ENCODE measurements around the gene DHRS7C.

DNA sequence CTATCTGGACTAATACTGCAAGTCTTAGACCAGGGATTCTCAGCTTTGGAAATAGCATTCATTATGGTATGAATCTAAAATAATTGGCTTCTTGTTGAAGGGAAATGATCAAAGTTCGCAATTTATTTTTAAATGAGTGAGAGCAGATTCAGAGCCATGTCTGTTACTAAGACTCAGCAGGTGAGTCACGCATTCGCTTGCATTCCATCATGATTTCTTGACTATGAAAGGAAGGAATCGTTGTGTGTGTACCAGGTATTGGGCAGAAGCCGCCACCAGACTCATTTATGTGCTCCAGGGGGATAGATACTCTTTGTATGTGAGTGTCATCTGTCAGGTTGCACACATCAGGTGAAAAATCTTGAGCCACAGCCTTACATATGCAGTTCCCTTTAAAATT, 19.7 kb upstream of the DHRS7C start:
- TF ChIP-seq, protein P1, sequence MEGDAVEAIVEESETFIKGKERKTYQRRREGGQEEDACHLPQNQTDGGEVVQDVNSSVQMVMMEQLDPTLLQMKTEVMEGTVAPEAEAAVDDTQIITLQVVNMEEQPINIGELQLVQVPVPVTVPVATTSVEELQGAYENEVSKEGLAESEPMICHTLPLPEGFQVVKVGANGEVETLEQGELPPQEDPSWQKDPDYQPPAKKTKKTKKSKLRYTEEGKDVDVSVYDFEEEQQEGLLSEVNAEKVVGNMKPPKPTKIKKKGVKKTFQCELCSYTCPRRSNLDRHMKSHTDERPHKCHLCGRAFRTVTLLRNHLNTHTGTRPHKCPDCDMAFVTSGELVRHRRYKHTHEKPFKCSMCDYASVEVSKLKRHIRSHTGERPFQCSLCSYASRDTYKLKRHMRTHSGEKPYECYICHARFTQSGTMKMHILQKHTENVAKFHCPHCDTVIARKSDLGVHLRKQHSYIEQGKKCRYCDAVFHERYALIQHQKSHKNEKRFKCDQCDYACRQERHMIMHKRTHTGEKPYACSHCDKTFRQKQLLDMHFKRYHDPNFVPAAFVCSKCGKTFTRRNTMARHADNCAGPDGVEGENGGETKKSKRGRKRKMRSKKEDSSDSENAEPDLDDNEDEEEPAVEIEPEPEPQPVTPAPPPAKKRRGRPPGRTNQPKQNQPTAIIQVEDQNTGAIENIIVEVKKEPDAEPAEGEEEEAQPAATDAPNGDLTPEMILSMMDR (IDR thresholded peaks at IDR 0.05): no peak
- no peak for TF ChIP-seq POLR2A (IDR thresholded peaks at IDR 0.05)
- TF ChIP-seq POLR2AphosphoS5 (IDR thresholded peaks at IDR 0.05): no peak
- TF ChIP-seq EP300 (IDR thresholded peaks at IDR 0.05): no peak
